ENCODE results near the gene GRIFIN.

The GRIFIN gene

DNA sequence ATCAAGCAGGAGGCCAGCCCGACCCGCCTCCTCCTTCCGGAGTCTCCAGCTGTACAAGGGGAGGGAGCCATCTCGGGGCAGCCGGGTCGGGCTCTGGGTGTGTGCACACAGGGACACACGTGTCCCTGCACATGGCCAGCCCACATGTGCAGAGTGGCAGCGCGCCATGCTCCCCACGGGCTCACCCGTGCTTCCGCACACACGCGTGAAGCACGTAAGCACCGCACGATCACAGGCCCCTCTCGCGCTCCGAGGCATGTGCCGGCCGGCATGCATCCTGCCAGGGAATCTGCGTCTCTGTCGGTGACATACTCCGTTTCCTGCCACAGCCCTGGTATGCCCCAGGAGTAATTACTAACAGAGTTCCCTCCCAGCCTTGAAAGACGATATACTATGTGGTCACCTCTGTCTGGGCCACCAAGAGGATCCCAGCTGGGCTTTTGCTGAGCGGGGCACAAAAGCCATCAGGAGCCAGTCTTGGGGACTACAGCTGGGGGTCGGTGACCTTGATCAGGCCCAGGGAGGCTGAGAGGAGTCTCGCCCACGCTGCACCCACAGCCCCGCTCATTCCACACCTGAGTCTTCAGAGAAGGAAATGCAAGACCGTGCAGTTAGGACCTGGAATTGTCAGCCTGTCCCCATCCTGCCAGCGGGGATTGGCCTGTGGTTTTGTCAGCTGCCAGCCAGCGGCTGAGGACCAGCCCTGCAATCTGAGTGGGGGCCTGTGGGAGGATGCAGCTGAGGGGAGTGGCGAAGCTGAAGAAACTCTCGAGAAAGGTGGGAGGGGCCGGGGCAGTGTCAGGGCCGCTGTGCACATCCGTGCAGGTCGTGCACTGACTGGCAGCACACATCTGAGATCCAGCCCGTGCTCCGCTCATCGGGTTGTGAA, 32.4 kb upstream of the GRIFIN start (continued):
- TF ChIP-seq ZNF692 (tag by site-specific recombination; IDR thresholded peaks at IDR 0.05) (0 out of 2 replicates have a peak, but pooled peaks have one; percentile 18), ZNF423 (tag by site-specific recombination; IDR thresholded peaks at IDR 0.05) (no peak), ZNF768 (tag by site-specific recombination; IDR thresholded peaks at IDR 0.05) (no peak), GLIS1 (tag by site-specific recombination; IDR thresholded peaks at IDR 0.05) (peak; percentile 16; the same call in 1 of the 2 replicates), KLF1 (tag by site-specific recombination; IDR thresholded peaks at IDR 0.05) (0 out of 2 replicates have a peak, but pooled peaks have one; percentile 24), ZFP41 (tag by site-specific recombination; IDR thresholded peaks at IDR 0.05; ENCODE audit: borderline replicate concordance) (no peak), ZNF335 (tag by site-specific recombination; conservative IDR thresholded peaks at IDR 0.05) (peak; percentile 16; the same call in 1 of the 2 replicates), ZBTB49 (tag by site-specific recombination; IDR thresholded peaks at IDR 0.05; ENCODE audit: low read depth) (no peak), ZNF776 (tag by site-specific recombination; IDR thresholded peaks at IDR 0.05; ENCODE audit: borderline replicate concordance) (no peak), HIC1 (tag by site-specific recombination; IDR thresholded peaks at IDR 0.05) (0 out of 2 replicates have a peak, but pooled peaks have one; percentile 24), ZNF677 (tag by site-specific recombination; IDR thresholded peaks at IDR 0.05) (no peak), ZNF600 (tag by site-specific recombination; IDR thresholded peaks at IDR 0.05) (peak; percentile 82; the same call in 1 of the 2 replicates), ZSCAN5A (tag by site-specific recombination; IDR thresholded peaks at IDR 0.05) (no peak), TSHZ1 (tag by site-specific recombination; IDR thresholded peaks at IDR 0.05; ENCODE audit: borderline replicate concordance) (no peak), ZIC2 (tag by site-specific recombination; IDR thresholded peaks at IDR 0.05) (peak; percentile 54), ZNF473 (tag by site-specific recombination; IDR thresholded peaks at IDR 0.05) (no peak), ZNF266 (tag by site-specific recombination; IDR thresholded peaks at IDR 0.05; ENCODE audit: low read depth) (no peak), ZNF561 (tag by site-specific recombination; IDR thresholded peaks at IDR 0.05; ENCODE audit: borderline replicate concordance) (no peak), ZNF549 (tag by site-specific recombination; IDR thresholded peaks at IDR 0.05) (no peak), ZSCAN16 (tag by site-specific recombination; IDR thresholded peaks at IDR 0.05) (no peak), ZNF560 (tag by site-specific recombination; IDR thresholded peaks at IDR 0.05; ENCODE audit: borderline replicate concordance) (no peak)
- TF ChIP-seq, protein P1, sequence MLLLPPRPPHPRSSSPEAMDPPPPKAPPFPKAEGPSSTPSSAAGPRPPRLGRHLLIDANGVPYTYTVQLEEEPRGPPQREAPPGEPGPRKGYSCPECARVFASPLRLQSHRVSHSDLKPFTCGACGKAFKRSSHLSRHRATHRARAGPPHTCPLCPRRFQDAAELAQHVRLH (tag by site-specific recombination; IDR thresholded peaks at IDR 0.05) = no peak
- TF ChIP-seq, protein P2, sequence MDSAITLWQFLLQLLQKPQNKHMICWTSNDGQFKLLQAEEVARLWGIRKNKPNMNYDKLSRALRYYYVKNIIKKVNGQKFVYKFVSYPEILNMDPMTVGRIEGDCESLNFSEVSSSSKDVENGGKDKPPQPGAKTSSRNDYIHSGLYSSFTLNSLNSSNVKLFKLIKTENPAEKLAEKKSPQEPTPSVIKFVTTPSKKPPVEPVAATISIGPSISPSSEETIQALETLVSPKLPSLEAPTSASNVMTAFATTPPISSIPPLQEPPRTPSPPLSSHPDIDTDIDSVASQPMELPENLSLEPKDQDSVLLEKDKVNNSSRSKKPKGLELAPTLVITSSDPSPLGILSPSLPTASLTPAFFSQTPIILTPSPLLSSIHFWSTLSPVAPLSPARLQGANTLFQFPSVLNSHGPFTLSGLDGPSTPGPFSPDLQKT (IDR thresholded peaks at IDR 0.05; ENCODE audit: borderline replicate concordance, low read depth, low read length) = no peak

Measured in HEK293 (cell line).